GM19023 (cell line): ENCODE data around the gene PPARA.
"Not testable (repeated sequence)": the region's sequence is repeated elsewhere in the genome, so short reads cannot be mapped to it uniquely, and the experiment has no call there.

ENCODE experiments used
- ATAC-seq: cut with Tn5 transposase; IDR thresholded peaks from one replicate; pipeline ENCODE4 v1.9.1; 2021; ENCODE audit warnings: mild to moderate bottlenecking, moderate library complexity; ENCODE audit not compliant: unreplicated experiment

The PPARA gene

GRCh38 chr22:46165977-46166376, 15.7 kb downstream of the PPARA start:
- ATAC-seq: no peak

GRCh38 chr22:46169628-46170027, 19.3 kb downstream of the PPARA start:
- no peak for ATAC-seq

GRCh38 chr22:46171940-46172339, 21.6 kb downstream of the PPARA start:
- no peak for ATAC-seq

- ATAC-seq: no peak
Observed at GRCh38 chr22:46172522-46173110, 22.3 kb downstream of the PPARA start.

GRCh38 chr22:46173152-46173551, 22.8 kb downstream of the PPARA start:
- ATAC-seq: no peak

- ATAC-seq: no peak
Observed at GRCh38 chr22:46175631-46176030, 25.3 kb downstream of the PPARA start.

GRCh38 chr22:46176508-46177003, 26.2 kb downstream of the PPARA start:
- no peak for ATAC-seq

GRCh38 chr22:46178755-46179505, 28.6 kb downstream of the PPARA start:
- ATAC-seq: no peak

- no peak for ATAC-seq
Observed at GRCh38 chr22:46179748-46180147, 29.4 kb downstream of the PPARA start.

GRCh38 chr22:46180370-46181137, 30.2 kb downstream of the PPARA start:
- ATAC-seq: no peak

GRCh38 chr22:46183733-46184132, 33.4 kb downstream of the PPARA start:
- no peak for ATAC-seq

- no peak for ATAC-seq
Observed at GRCh38 chr22:46185283-46185682, 35.0 kb downstream of the PPARA start.

- no peak for ATAC-seq
Observed at GRCh38 chr22:46187862-46188261, 37.5 kb downstream of the PPARA start.

- no peak for ATAC-seq
Observed at GRCh38 chr22:46192210-46192993, 42.1 kb downstream of the PPARA start.

- no peak for ATAC-seq
Observed at GRCh38 chr22:46193898-46194310, 43.6 kb downstream of the PPARA start.

- ATAC-seq: no peak
Observed at GRCh38 chr22:46195487-46196165, 45.3 kb downstream of the PPARA start.

- ATAC-seq: no peak
Observed at GRCh38 chr22:46196278-46196677, 46.0 kb downstream of the PPARA start.

- no peak for ATAC-seq
Observed at GRCh38 chr22:46198274-46198673, 47.9 kb downstream of the PPARA start.

- not testable (repeated sequence) for ATAC-seq
Observed at GRCh38 chr22:46198806-46199205, 48.5 kb downstream of the PPARA start.

- ATAC-seq: no peak
Observed at GRCh38 chr22:46201059-46201757, 50.9 kb downstream of the PPARA start.
